ENCODE measurements around the gene PACS1. TPM values are rescaled to one million over a fixed set of nuclear protein-coding genes. Genes with fewer than 3 reads are reported as not detected.

Gene PACS1
- total RNA-seq, 2 experiments from 2014 or later = 179 to 183 TPM

- no peaks in the 10 kb centered on the region for H3K27me3 ChIP-seq (ENCODE audit: control insufficient read depth in 1 of 2, insufficient read depth in 2 of 2, low read length in 2 of 2)
- no peak for TF ChIP-seq CTCF (IDR thresholded peaks at IDR 0.05)
- H3K4me1 ChIP-seq (ENCODE audit: insufficient read depth, low read length) = no peaks in the 10 kb centered on the region
- Mint-ChIP-seq H3K27me3 (no peaks in the 10 kb centered on the region), H3K4me3 (no peak overlapping the region), H3K9me3 (no peaks in the 10 kb centered on the region), H3K4me1 (ENCODE audit: low read depth) (no peaks in the 10 kb centered on the region), H3K36me3 (ENCODE audit: low read depth) (peaks cover 88% of the 10 kb centered on the region), H3K27ac (no peak overlapping the region)
- CTCF ChIA-PET = no interaction called here
- POLR2A ChIA-PET = no interaction called here
- DNase-seq (no peak), ATAC-seq (ENCODE audit: poor library complexity) (no peak)
- H3K27ac ChIP-seq (ENCODE audit: low read depth in 1 of 2, low read length in 2 of 2) = no peak overlapping the region
- intact Hi-C loops (cut with DNase I, micrococcal nuclease) = no loop called here
- no peak overlapping the region for H3K4me3 ChIP-seq (ENCODE audit: low read length)
- peaks cover 84% of the 10 kb centered on the region for H3K36me3 ChIP-seq (ENCODE audit: insufficient read depth, low read length)
- no peaks in the 10 kb centered on the region for H3K9me3 ChIP-seq (ENCODE audit: control insufficient read depth in 1 of 2, insufficient read depth in 1 of 2, low read length in 2 of 2)
Measured at GRCh38 chr11:66231561-66231960, 161.5 kb downstream of the PACS1 start.

GRCh38 chr11:66232769-66233168, 162.7 kb downstream of the PACS1 start:
- H3K27me3 Mint-ChIP-seq = no peaks in the 10 kb centered on the region
- H3K4me3 Mint-ChIP-seq = no peak overlapping the region
- no peak for DNase-seq
- H3K27ac Mint-ChIP-seq = no peak overlapping the region
- peaks cover 86% of the 10 kb centered on the region for H3K36me3 ChIP-seq (ENCODE audit: insufficient read depth, low read length)
- no peaks in the 10 kb centered on the region for H3K4me1 Mint-ChIP-seq (ENCODE audit: low read depth)
- H3K36me3 Mint-ChIP-seq (ENCODE audit: low read depth) = peaks cover 81% of the 10 kb centered on the region
- H3K9me3 ChIP-seq (ENCODE audit: control insufficient read depth in 1 of 2, insufficient read depth in 1 of 2, low read length in 2 of 2) = no peaks in the 10 kb centered on the region
- intact Hi-C loops (cut with DNase I, micrococcal nuclease) = no loop called here
- no peak for ATAC-seq (ENCODE audit: poor library complexity)
- ChIA-PET POLR2A (no interaction called here), CTCF (no interaction called here)
- no peaks in the 10 kb centered on the region for H3K4me1 ChIP-seq (ENCODE audit: insufficient read depth, low read length)
- no peak overlapping the region for H3K27ac ChIP-seq (ENCODE audit: low read depth in 1 of 2, low read length in 2 of 2)
- TF ChIP-seq CTCF (IDR thresholded peaks at IDR 0.05) = no peak
- no peaks in the 10 kb centered on the region for H3K27me3 ChIP-seq (ENCODE audit: control insufficient read depth in 1 of 2, insufficient read depth in 2 of 2, low read length in 2 of 2)
- no peaks in the 10 kb centered on the region for H3K9me3 Mint-ChIP-seq
- H3K4me3 ChIP-seq (ENCODE audit: low read length) = no peak overlapping the region

GRCh38 chr11:66233301-66233700, 163.2 kb downstream of the PACS1 start:
- Mint-ChIP-seq H3K27ac (no peak overlapping the region), H3K27me3 (no peaks in the 10 kb centered on the region), H3K4me3 (no peak overlapping the region), H3K4me1 (ENCODE audit: low read depth) (no peaks in the 10 kb centered on the region), H3K9me3 (no peaks in the 10 kb centered on the region), H3K36me3 (ENCODE audit: low read depth) (peaks cover 81% of the 10 kb centered on the region)
- no peak for TF ChIP-seq CTCF (IDR thresholded peaks at IDR 0.05)
- Histone ChIP-seq H3K36me3 (ENCODE audit: insufficient read depth, low read length) (peaks cover 85% of the 10 kb centered on the region), H3K4me1 (ENCODE audit: insufficient read depth, low read length) (no peaks in the 10 kb centered on the region), H3K4me3 (ENCODE audit: low read length) (no peak overlapping the region), H3K27ac (ENCODE audit: low read depth in 1 of 2, low read length in 2 of 2) (no peak overlapping the region), H3K9me3 (ENCODE audit: control insufficient read depth in 1 of 2, insufficient read depth in 1 of 2, low read length in 2 of 2) (no peaks in the 10 kb centered on the region), H3K27me3 (ENCODE audit: control insufficient read depth in 1 of 2, insufficient read depth in 2 of 2, low read length in 2 of 2) (no peaks in the 10 kb centered on the region)
- intact Hi-C loops (cut with DNase I, micrococcal nuclease) = no loop called here
- ATAC-seq (ENCODE audit: poor library complexity) = no peak
- ChIA-PET CTCF (no interaction called here), POLR2A (interaction anchor here (0.9 kb wide), 1 partner anchor 34 kb away, joined by 3 read pairs; no protein-coding TSS in a partner anchor)
- DNase-seq = no peak

Data from CD4-positive, alpha-beta T cell (primary cell).